GM15510 (cell line): ENCODE results near the gene PLXNA4.

Experiments
- POLR2A ChIP-seq: IDR thresholded peaks from 3 replicates; pipeline ENCODE4 v1.6.1; 2011; ENCODE audit warnings: borderline replicate concordance; ENCODE audit not compliant: insufficient read length; ENCODE audit errors: extremely low read depth

The PLXNA4 gene

DNA sequence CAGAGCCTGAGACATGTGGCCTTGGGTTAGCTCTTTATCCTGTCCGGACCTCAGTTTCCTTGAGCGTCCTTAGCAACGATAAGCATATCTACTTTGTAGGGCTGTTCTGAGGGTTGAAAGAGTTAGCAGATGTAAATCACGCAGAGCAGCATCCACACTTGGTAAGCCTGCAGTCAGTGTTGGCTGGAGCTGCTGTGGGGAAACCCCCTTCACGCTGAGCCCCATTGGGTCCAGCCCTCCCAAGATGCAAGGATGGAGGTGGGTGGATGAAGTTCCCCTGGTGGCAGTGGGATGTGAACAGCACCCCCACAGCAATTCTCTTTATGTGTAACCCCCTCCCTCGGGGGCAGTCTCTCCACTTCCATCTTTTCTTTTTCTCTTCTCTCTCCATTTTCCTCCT is 109.9 kb downstream of the PLXNA4 start:
- no peak for TF ChIP-seq POLR2A

DNA sequence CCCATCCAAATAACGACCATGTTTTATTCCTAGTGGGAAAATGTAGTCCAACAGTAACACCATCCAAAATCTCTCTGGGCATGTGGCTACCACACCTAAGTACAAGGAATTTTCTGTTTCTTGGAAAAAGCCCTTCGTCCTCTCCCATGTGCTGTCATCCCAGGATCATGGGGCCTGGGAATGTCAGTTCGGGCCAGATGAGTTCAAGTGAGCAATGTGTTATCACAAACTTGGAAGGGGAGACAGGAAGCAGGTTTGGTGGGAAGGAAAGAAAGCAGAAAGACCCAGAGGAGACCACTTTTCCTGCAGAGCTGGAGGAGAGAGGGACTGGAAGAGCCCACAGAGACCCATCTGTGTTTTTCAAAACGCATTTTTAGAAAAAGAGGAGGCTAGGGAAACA is 110.8 kb downstream of the PLXNA4 start:
- no peak for TF ChIP-seq POLR2A

DNA sequence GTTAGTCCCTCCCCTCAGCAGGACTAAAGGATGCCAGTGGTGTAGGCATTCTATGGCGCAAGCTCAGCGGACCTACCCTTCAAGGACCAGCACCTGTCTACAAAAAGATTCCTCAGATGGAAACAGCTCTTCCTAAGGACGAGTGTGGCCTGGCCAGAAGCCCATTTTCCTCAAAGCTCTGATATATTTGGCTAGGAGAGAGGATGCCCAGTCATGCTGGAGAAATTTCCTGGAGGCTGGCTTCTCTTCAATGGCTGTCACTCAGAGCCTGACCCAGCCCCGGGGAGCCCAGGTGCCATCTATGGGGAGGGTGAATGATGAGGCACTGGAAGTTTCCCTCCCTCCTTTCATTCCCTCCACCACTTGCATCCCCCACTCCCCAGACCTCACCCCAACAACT is 111.5 kb downstream of the PLXNA4 start:
- TF ChIP-seq POLR2A, result no peak

DNA sequence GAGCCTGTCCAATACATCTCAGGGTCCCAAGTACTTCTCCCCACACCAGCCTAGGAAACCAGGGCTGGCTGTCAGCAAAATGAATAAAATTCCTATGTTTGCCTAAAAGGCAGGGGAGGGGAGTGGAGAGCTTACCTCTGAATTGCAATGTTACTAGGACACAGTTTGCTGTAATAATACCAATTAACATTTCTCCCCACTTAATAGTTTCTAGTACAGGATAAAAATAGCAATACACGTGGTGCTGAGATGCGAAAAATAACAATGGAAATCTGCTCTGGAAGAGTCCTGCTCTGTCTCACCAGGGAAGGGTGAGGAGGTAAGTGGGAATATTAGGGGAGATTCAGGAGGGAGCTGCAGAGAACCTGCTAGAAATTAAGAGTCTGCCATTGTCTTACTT is 112.3 kb downstream of the PLXNA4 start:
- TF ChIP-seq POLR2A, result no peak

DNA sequence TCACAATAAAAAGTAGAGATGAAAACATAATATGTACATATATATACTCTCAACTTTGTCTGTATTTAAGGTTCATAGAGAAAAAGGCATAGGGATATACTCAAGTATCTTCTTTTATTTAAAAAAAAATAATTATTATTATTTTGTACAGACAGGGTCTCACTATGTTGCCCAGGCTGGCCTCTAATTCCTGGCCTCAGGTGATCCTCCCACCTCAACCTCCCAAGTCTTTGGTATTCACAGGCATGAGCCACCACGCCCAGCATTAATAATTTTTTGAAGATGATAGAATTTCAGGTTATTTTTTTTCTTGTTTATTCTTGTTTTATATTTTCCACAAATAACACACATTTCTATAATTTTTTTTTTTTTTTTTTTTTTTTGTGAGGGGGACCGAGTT is 113.8 kb downstream of the PLXNA4 start:
- TF ChIP-seq POLR2A, result no peak

DNA sequence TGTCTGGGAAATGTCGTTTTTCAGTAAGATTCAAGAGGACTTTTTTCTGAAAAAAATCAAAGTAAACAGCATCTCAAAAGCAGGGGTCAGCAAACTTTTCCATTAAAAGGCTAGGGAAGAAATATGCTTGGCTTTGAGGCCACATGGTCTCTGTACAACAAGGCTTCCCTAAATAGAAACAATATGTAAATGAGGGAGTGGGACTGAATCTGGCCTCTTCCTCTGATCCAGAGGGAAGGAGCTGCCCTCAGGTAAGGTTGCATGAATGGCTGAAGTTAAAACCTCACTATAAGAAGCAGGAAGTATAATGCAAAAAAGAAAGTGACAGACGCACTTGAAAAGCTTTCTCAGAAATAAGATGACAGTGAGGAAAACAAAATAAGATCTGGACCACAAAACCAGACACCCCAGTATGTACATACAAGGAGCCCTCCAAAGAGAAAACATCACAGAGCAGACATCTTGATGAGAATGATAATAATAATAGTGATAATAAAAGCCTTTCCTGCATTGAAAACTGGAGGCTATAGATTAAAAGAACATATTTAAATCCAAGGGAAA is 115.2 kb downstream of the PLXNA4 start:
- no peak for TF ChIP-seq POLR2A

DNA sequence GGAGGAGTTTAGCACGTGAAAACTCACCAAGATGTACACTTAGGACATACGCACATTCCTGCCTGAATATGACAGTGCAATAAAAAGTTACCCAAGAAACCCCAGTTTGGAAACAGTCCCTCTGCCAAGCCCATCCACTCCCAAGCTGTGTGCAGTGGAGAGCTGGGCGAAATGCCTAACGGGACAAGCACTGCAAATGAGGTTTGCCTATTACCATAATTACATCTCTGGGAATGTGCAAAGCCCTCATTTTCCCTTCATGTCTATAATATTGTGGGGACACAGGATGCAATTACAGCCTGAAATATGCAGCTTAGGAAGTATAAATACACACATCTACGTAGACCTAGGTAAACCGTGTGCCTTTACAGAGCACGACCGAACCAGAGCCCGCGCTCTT is 117.5 kb downstream of the PLXNA4 start:
- TF ChIP-seq POLR2A, result no peak

DNA sequence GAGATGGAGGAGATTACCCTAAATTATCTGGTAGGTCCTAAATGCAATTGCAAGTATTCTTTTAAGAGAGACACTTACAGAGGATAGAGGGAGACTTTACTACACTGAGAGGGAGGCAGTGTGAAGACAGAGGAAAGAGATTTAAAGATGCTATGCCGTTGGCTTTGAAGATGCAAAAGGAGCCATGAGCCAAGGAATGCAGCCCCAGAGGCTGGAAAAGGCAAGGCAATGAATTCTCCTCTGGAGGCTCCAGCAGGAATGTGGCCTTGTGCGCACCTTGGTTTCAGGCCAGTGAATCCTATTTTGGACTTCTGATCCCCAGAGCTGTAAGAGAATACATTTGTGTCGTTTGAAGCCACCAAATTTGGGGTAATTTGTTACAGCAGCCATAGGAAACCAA is 118.6 kb downstream of the PLXNA4 start:
- TF ChIP-seq POLR2A, result no peak

DNA sequence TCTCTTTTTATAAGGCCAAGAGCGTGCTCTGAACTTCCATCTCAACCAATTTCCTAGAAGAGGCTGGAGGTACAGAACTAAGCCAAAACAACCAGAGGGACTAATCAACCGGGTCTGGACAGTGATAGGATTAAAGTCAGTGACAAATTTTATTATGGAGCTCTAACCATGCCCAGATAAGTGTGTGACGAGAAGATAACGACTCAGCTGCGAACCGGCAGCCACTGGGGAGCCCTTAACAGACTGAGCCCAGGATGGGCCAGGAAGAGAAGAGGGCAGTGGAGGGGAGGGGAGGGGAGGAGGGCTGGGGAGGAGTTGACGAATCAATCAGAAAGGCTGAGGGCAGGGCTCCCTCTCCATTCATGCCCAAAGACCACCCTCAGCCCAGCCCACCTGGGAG is 119.9 kb downstream of the PLXNA4 start:
- no peak for TF ChIP-seq POLR2A

- TF ChIP-seq POLR2A, result no peak
Observed at GRCh38 chr7:132455378-132455777, 120.9 kb downstream of the PLXNA4 start.

DNA sequence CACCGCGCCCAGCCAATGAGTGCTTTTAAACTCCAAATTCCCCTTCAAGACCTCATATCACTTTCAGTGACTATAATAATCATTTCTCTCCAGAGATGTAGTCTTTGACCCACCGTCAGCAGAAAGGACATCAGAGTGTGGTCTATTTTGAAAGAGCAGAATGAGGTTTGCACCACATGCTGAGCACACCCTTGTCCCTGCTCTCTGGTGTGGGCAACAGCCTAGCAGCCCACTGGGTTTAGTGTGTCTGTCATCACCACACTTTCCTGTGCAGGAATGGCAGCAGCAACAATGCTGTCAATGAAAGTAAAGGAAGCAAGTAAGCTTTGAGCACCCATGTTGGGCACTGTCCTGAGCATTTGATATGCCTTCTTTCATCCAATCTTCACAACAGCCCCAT is 122.4 kb downstream of the PLXNA4 start:
- TF ChIP-seq POLR2A, result no peak

GRCh38 chr7:132451161-132451560 is 125.1 kb downstream of the PLXNA4 start:
- no peak for TF ChIP-seq POLR2A

GRCh38 chr7:132450696-132451095 is 125.6 kb downstream of the PLXNA4 start:
- no peak for TF ChIP-seq POLR2A

GRCh38 chr7:132450188-132450587 is 126.1 kb downstream of the PLXNA4 start:
- TF ChIP-seq POLR2A, result no peak

DNA sequence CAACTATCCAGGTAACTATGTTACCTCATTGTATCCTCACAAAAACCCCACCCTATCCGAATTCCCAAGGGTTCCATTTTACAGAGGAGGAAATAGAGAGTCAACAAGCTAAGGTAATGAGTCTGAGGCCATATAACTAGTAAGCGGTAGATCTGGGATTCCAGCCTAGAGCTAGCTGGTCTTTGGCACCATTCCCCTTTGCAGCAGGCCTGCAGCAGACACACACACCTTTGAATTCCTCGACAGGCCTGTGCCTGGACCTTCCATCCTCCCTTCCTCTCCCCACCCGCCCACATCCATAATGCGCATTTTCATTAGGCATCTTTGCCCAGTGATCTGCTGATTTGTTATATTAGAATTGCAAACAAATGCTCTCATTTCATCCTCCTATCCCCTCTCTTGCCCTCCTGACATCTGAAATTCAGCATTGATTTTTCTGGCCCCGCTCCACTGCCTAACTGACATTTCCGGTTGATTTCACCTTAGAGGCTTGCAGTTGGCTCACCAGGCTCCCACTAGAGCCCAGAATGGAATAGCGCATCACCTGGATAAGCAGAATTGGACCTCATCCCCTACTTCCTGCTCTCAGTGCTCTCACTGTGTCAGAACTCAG is 129.5 kb downstream of the PLXNA4 start:
- TF ChIP-seq POLR2A, result no peak

GRCh38 chr7:132446260-132446659 is 130.0 kb downstream of the PLXNA4 start:
- no peak for TF ChIP-seq POLR2A
